Left ventricle myocardium inferior (tissue), 1 donor: ENCODE data around the gene RAET1G. TPM values are rescaled to one million over a fixed set of nuclear protein-coding genes. Genes with fewer than 3 reads are reported as not detected.

Source experiments
- DNase-seq: peaks from one replicate; pipeline ENCODE4 v3.0.0-alpha.2; 2020
- H3K27ac ChIP-seq: fragments of 200-600 bp; replicated peaks from 2 replicates; pipeline ENCODE4 v1.8.0; 2021
- H3K27me3 ChIP-seq: fragments of 200-600 bp; 2 replicates; pipeline ENCODE4 v1.8.0; 2021; ENCODE audit warnings: low read depth
- H3K36me3 ChIP-seq: fragments of 200-600 bp; 2 replicates; pipeline ENCODE4 v1.8.0; 2021
- H3K4me1 ChIP-seq: fragments of 200-600 bp; 2 replicates; pipeline ENCODE4 v1.8.0; 2021
- H3K4me3 ChIP-seq: fragments of 200-600 bp; 2 replicates; pipeline ENCODE4 v1.8.0; 2021; ENCODE audit warnings: mild to moderate bottlenecking, moderate library complexity
- H3K9me3 ChIP-seq: fragments of 200-600 bp; replicated peaks from 2 replicates; pipeline ENCODE4 v1.8.0; 2021
- CTCF ChIP-seq: fragments of 200-600 bp; IDR thresholded peaks from 2 replicates; pipeline ENCODE4 v1.8.0; 2021; ENCODE audit warnings: antibody characterized with exemption, mild to moderate bottlenecking, borderline replicate concordance
- intact Hi-C: fragments of 100-400 bp; cut with micrococcal nuclease; formaldehyde crosslinking; loops from one replicate; pipeline ENCODE4 v1.11.0; 2022
- total RNA-seq: library from RNA; stranded (reverse); fragmentation: NEBNext Ultra II Directional; extraction: Animal tissue kit (Norgen Biotek cat#: 25700); gene quantifications from one replicate; pipeline ENCODE4 v1.2.1, GENCODE V29; 2021
- donor health status: DM: no; HTN: yes; CAD: no; lungs with severe emphysema.

RAET1G gene
- total RNA-seq, 1 donor from 2014 or later, result 0.19 TPM

GRCh38 chr6:149872233-149872632 lies 50.7 kb downstream of the RAET1G start:
- Histone ChIP-seq H3K9me3 (peaks cover 13% of the 10 kb centered on the region), H3K27ac (no peak overlapping the region), H3K4me1 (no peaks in the 10 kb centered on the region), H3K4me3 (no peak overlapping the region), H3K36me3 (no peaks in the 10 kb centered on the region), H3K27me3 (no peaks in the 10 kb centered on the region)
- intact Hi-C loops, result no loop called here
- no peak for DNase-seq
- TF ChIP-seq CTCF, result no peak

DNA sequence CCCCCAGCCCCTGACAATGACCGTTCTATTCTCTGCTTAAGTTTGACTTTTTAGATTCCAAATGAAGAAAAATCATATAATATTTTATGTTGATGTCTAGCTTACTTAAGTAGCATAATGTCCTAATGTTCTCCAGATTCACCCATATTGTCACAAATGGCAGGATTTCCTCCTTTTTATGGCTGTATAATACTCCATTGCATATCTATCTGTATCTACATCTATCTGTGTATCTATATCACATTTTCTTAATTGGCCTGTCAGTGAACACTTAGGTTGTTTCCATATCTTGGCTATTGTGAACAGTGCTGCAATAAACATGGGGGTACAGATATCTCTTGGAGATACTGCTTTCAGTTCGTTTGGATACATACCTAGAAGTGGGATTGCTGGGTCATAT lies 51.7 kb downstream of the RAET1G start:
- Histone ChIP-seq H3K27me3 (no peaks in the 10 kb centered on the region), H3K4me1 (no peaks in the 10 kb centered on the region), H3K27ac (no peak overlapping the region), H3K4me3 (no peak overlapping the region), H3K36me3 (no peaks in the 10 kb centered on the region), H3K9me3 (peaks cover 13% of the 10 kb centered on the region)
- intact Hi-C loops, result no loop called here
- no peak for DNase-seq
- TF ChIP-seq CTCF, result no peak

DNA sequence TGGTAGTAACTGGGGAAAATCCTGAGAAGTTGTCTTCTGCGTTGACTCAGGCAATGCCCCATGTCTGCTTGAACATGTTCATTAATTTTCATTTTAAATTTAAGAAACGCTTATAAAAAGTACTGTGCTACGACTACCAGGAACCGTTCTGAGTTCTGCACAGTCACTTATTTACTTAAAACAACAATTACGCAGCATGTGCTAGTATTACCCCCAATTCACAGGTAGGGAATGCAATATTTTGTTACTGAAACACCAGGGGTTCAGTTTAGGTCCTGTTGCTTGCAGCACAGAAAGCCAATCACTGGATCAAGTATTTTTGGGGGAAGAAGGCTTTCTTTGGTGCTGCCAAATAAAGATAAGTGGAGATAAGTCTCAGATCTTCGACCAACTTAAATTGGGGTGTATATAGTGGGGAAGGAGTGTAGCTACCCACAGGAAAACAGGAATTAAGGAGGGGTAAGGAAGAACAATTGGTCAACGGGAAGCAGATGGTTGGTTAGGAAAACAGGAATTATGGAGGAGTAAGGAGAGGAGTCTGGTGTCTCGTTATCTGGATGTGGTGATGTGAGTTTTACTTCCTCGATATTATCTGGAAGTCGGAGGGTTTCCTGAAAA lies 53.5 kb downstream of the RAET1G start:
- H3K4me3 ChIP-seq, result no peak overlapping the region
- no peak overlapping the region for H3K27ac ChIP-seq
- H3K27me3 ChIP-seq, result no peaks in the 10 kb centered on the region
- intact Hi-C loops, result no loop called here
- peaks cover 5% of the 10 kb centered on the region for H3K4me1 ChIP-seq
- H3K36me3 ChIP-seq, result no peaks in the 10 kb centered on the region
- no peak for DNase-seq
- H3K9me3 ChIP-seq, result peaks cover 13% of the 10 kb centered on the region
- TF ChIP-seq CTCF, result no peak

GRCh38 chr6:149867876-149868640 lies 54.9 kb downstream of the RAET1G start:
- H3K4me3 ChIP-seq, result no peak overlapping the region
- intact Hi-C loops, result no loop called here
- DNase-seq, result no peak
- H3K4me1 ChIP-seq, result peaks cover 18% of the 10 kb centered on the region
- H3K27me3 ChIP-seq, result no peaks in the 10 kb centered on the region
- H3K36me3 ChIP-seq, result no peaks in the 10 kb centered on the region
- no peak for TF ChIP-seq CTCF
- H3K27ac ChIP-seq, result no peak overlapping the region
- peaks cover 8% of the 10 kb centered on the region for H3K9me3 ChIP-seq

Other genes starting within 250 kb of the RAET1G start
- 10.8 TPM for gene LATS1, start 205.0 kb downstream of the RAET1G start, total RNA-seq
- gene NUP43, start 176.6 kb downstream of the RAET1G start, total RNA-seq, result 29.7 TPM
- 166 TPM for gene PCMT1, start 173.4 kb downstream of the RAET1G start, total RNA-seq
- 18.2 TPM for gene LRP11, start 58.8 kb downstream of the RAET1G start, total RNA-seq
- gene RAET1E, start 25.0 kb downstream of the RAET1G start, total RNA-seq, result 0.19 TPM
- gene ULBP2, start 18.9 kb upstream of the RAET1G start, total RNA-seq, result 0.93 TPM
- gene ULBP1, start 40.8 kb upstream of the RAET1G start, total RNA-seq, result 0.38 TPM
- not detected for gene RAET1L, start 102.4 kb upstream of the RAET1G start, total RNA-seq
- gene ULBP3, start 146.0 kb upstream of the RAET1G start, total RNA-seq, result 0.99 TPM
- 116 TPM for gene PPP1R14C, start 219.9 kb upstream of the RAET1G start, total RNA-seq